Suprapubic skin (tissue), 4 donors: ENCODE measurements around the gene POLRMT. TPM values are rescaled to one million over a fixed set of nuclear protein-coding genes. Genes with fewer than 3 reads are reported as not detected.
A peak's percentile ranks its signal among the peaks of the same experiment; 100 is the strongest.

Experiments used
- DNase-seq, 2 donors: peaks; one replicate each; pipeline ENCODE4 v3.0.0-alpha.2; 2019; ENCODE audit warnings: low spot score in 2 of 2
- H3K27ac ChIP-seq: fragments of 200-600 bp; sonication (generic); one replicate; pipeline ENCODE4 v1.5.1; 2019
- H3K27me3 ChIP-seq: fragments of 200-600 bp; sonication (generic); one replicate; pipeline ENCODE4 v1.5.1; 2019
- H3K36me3 ChIP-seq: fragments of 200-600 bp; sonication (generic); one replicate; pipeline ENCODE4 v1.5.1; 2019
- H3K4me1 ChIP-seq: fragments of 200-600 bp; sonication (generic); one replicate; pipeline ENCODE4 v1.5.1; 2019
- H3K4me3 ChIP-seq: fragments of 200-600 bp; sonication (generic); one replicate; pipeline ENCODE4 v1.5.1; 2019; ENCODE audit warnings: mild to moderate bottlenecking
- H3K9me3 ChIP-seq: fragments of 200-600 bp; sonication (generic); one replicate; pipeline ENCODE4 v1.5.1; 2019
- EP300 ChIP-seq: sonication (generic); formaldehyde crosslinking; IDR thresholded peaks from one replicate; pipeline ENCODE4 v1.6.1; 2017; ENCODE audit warnings: antibody characterized with exemption
- POLR2A ChIP-seq, 2 donors: fragments of 450-650 bp; IDR thresholded peaks; one replicate each; pipeline ENCODE4 v1.6.1; 2017; ENCODE audit warnings: antibody characterized with exemption in 2 of 2, mild to moderate bottlenecking in 2 of 2, moderate library complexity in 2 of 2
- POLR2AphosphoS5 ChIP-seq, 3 donors: sonication (generic); formaldehyde crosslinking; IDR thresholded peaks; one replicate each; pipeline ENCODE4 v1.6.1; 2017; ENCODE audit warnings: antibody characterized with exemption in 3 of 3
- WGBS: methylation state at CpG from one replicate; pipeline ENCODE4 v1.1.5; 2018; 5-methylcytosine and 5-hydroxymethylcytosine counted together
- total RNA-seq, 4 donors: library from RNA; depleted of rRNA; stranded (reverse); fragments of >200 nt; gene quantifications; one replicate each; pipeline ENCODE4 v1.1.0, GENCODE V29; 2016
- TF ChIP-seq, protein P1 (sequence below), 2 donors: fragments of 200-600 bp in 1 of 2; fragments of 450-650 bp in 1 of 2; sonication (generic) in 1 of 2; IDR thresholded peaks; one replicate each; pipeline ENCODE4 v1.5.1; 2016 to 2019; ENCODE audit warnings: antibody characterized with exemption in 2 of 2, mild to moderate bottlenecking in 1 of 2, moderate library complexity in 1 of 2

The POLRMT gene
- total RNA-seq, 4 donors from 2014 or later, result 26.0 to 60.4 (median 46.3) TPM

DNA sequence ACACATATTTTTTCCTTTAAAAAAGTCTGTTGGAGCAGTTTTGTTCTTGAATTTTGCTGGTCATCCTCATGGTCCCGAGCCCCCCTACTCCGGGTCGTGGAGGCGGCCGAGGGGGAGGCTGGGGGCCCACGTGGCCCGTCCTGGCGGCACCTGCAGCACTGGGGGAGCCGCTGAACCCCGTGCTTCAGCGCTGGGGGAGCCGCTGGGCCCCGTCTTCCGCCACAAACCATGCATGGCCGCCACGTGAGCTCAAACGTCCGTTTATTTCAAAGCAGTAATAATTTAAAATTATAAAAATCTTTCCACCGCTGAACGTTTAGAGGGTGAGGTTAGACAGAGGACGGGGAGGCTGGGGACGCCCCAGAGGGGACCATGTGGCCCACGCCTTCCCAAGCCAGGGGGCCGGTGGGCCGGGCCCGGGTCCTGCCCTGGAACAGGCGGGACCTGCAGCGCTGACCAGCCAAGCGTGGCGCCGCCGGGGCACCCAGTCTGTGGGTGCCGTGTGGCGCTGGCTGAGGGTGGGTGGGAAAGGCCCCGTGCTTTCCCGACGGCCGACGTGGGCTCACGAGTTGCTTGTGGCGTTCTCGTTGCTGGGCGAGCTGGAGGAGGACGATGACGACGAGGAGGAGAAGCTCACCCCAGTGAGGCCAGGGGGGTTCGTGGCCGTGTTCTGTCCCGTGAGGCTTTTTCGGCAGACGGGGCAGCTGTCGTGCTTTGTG, 14.4 kb upstream of the POLRMT start:
- H3K27ac ChIP-seq, result no peak overlapping the region
- H3K9me3 ChIP-seq, result no peaks in the 10 kb centered on the region
- H3K4me1 ChIP-seq, result no peaks in the 10 kb centered on the region
- H3K27me3 ChIP-seq, result no peaks in the 10 kb centered on the region
- no peak for TF ChIP-seq POLR2AphosphoS5 (IDR thresholded peaks at IDR 0.05)
- no peak for TF ChIP-seq EP300
- no peak for TF ChIP-seq POLR2A (IDR thresholded peaks at IDR 0.05)
- TF ChIP-seq, protein P1, sequence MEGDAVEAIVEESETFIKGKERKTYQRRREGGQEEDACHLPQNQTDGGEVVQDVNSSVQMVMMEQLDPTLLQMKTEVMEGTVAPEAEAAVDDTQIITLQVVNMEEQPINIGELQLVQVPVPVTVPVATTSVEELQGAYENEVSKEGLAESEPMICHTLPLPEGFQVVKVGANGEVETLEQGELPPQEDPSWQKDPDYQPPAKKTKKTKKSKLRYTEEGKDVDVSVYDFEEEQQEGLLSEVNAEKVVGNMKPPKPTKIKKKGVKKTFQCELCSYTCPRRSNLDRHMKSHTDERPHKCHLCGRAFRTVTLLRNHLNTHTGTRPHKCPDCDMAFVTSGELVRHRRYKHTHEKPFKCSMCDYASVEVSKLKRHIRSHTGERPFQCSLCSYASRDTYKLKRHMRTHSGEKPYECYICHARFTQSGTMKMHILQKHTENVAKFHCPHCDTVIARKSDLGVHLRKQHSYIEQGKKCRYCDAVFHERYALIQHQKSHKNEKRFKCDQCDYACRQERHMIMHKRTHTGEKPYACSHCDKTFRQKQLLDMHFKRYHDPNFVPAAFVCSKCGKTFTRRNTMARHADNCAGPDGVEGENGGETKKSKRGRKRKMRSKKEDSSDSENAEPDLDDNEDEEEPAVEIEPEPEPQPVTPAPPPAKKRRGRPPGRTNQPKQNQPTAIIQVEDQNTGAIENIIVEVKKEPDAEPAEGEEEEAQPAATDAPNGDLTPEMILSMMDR (IDR thresholded peaks at IDR 0.05), result no peak
- no peak for DNase-seq
- no peak overlapping the region for H3K4me3 ChIP-seq
- 93% methylated on average over 27 of the region's 52 CpGs for WGBS
- H3K36me3 ChIP-seq, result peaks cover 81% of the 10 kb centered on the region

DNA sequence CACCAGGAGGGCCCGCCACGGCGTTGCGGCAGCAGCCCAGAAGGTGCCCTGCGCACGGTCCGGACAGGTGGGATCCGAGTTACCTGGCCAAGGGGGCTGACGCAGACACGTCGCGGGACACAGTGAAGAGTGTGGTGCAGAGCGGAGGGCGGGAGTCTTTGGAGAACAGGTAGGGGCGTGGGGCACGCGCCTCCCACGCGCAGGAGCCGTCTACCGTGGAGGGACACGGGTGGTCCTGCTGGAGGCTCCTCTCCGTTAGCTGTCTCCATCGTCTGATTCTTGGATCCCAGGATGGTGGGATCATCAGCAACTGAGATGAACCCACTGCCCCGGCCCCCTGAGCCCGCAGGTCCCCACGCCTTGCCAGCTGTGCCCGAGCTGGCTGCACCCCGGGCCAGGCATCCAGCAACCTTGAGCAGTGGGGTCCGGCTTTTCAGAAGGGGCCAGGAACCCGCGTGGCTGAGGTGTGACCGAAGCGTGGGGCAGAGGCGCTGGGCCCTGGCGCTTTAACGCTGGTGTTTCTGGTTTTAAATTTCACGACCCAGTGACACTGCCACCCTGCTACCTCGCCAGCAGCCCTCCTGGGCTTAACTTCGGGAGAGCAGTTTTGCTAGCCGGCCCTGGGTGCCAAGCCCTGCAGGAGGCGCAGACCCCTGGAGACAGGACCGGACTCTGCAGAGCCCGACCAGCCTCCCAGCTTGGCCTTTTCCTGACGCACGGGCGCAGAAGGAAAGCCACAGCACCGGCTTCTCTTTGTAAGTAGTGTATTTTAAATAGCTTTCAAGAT, 13.6 kb upstream of the POLRMT start:
- no peak for TF ChIP-seq POLR2AphosphoS5 (IDR thresholded peaks at IDR 0.05)
- no peak for TF ChIP-seq POLR2A (IDR thresholded peaks at IDR 0.05)
- TF ChIP-seq, protein P1 (IDR thresholded peaks at IDR 0.05), result no peak
- TF ChIP-seq EP300, result no peak
- Histone ChIP-seq H3K4me1 (no peaks in the 10 kb centered on the region), H3K27ac (no peak overlapping the region), H3K27me3 (no peaks in the 10 kb centered on the region), H3K4me3 (no peak overlapping the region), H3K36me3 (peaks cover 74% of the 10 kb centered on the region), H3K9me3 (no peaks in the 10 kb centered on the region)
- 93% methylated on average over 35 of the region's 48 CpGs for WGBS
- no peak for DNase-seq

DNA sequence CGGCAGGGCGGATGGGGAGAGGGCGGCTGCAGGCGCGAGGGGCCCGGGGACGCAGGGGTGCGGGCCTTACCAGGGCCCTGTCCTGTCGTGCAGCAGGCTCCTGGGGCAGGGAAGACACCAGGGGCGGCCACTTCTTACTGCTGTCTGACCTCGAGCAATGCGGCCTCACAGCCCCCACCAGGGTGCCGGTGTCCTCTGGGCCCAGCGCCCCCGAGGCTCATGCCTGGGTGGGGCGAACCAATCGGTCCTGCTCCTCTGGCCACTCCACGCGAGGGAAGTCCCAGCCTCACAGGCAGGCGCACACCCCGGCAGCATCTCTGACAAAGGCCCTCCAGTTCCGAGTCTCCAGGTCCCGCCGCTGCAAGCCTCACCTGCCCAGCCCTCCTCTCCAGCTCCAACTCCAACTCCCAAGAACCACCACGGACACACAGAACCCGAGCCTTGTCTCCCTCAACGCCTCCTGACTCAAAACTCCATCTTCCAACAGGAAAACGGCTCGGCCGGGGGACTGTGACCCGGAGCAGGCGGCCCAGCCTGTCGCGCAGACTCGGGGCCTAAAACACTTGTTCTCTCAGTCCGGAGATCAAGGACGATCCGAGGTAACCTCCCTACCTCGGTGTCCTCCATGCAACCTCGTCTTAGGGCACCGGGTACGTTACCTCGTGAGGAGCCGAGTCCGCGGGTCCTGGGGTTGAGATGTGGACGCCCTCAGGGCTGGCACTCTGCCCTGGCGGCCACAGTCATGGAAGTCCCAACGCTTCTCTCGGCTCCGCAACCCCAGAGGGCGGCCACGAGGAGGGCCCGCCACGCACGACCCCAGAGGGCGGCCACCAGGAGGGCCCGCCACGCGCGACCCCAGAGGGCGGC, 12.8 kb upstream of the POLRMT start:
- 90% methylated on average over 34 of the region's 62 CpGs for WGBS
- peaks cover 66% of the 10 kb centered on the region for H3K36me3 ChIP-seq
- DNase-seq, result peak in 1 of 2 donors; percentile 63

DNA sequence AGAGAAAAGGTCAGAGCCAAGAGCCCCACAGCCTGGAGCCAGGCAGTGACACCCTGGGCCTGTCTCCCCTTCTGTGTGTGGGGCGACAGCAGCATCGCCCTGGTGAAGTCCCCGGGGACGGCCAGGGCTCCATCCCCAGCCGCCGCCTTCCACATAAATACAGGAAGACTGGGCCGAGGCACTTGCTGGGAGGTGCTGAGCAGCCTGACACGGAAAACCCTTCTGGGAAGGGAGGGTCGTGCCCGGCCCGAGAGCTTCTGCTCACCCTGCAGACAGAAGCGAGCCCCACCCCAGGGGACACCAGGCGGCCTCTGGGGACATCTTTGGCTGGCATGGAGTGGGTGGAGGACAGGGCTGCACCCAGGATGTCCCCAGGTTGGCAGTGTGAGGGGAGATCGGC, 11.5 kb upstream of the POLRMT start:
- Histone ChIP-seq H3K27ac (no peak overlapping the region), H3K36me3 (peaks cover 55% of the 10 kb centered on the region), H3K4me3 (no peak overlapping the region), H3K4me1 (peaks cover 3% of the 10 kb centered on the region), H3K9me3 (no peaks in the 10 kb centered on the region), H3K27me3 (no peaks in the 10 kb centered on the region)
- WGBS, result 100% methylated on average over 1 of the region's 14 CpGs
- DNase-seq, result no peak
- TF ChIP-seq, protein P1 (IDR thresholded peaks at IDR 0.05), result no peak
- TF ChIP-seq POLR2A (IDR thresholded peaks at IDR 0.05) (no peak), POLR2AphosphoS5 (IDR thresholded peaks at IDR 0.05) (no peak), EP300 (no peak)

More for the DNA sequence above, 12.8 kb upstream of the POLRMT start:
- no peak overlapping the region for H3K4me3 ChIP-seq
- H3K9me3 ChIP-seq, result no peaks in the 10 kb centered on the region
- no peak overlapping the region for H3K27ac ChIP-seq
- no peaks in the 10 kb centered on the region for H3K4me1 ChIP-seq
- H3K27me3 ChIP-seq, result no peaks in the 10 kb centered on the region
- TF ChIP-seq, protein P1 (IDR thresholded peaks at IDR 0.05), result no peak
- TF ChIP-seq POLR2A (IDR thresholded peaks at IDR 0.05) (no peak), EP300 (no peak), POLR2AphosphoS5 (IDR thresholded peaks at IDR 0.05) (no peak)
